Liver (tissue), 9 donors: ENCODE data around the gene CEP131. TPM values are rescaled to one million over a fixed set of nuclear protein-coding genes. Genes with fewer than 3 reads are reported as not detected.

ENCODE experiments used
- DNase-seq: peaks from one replicate; pipeline ENCODE4 v3.0.0-alpha.2; 2017; ENCODE audit warnings: low spot score
- H3K27ac ChIP-seq, 2 donors: one replicate each; pipeline ENCODE4 v1.7.0; 2013; ENCODE audit warnings: inconsistent platforms in 2 of 2, low read length in 2 of 2, control low read depth in 1 of 2, low read depth in 1 of 2, mild to moderate bottlenecking in 1 of 2
- H3K27me3 ChIP-seq, 4 donors: one replicate each; pipeline versions ENCODE4 v1.6.1 to v1.7.0; 2013; ENCODE audit warnings: low read length in 3 of 4, inconsistent platforms in 1 of 4, mild to moderate bottlenecking in 1 of 4, moderate library complexity in 1 of 4; ENCODE audit not compliant: control insufficient read depth in 4 of 4, insufficient read depth in 4 of 4
- H3K36me3 ChIP-seq, 4 donors: one replicate each; pipeline versions ENCODE4 v1.6.1 to v1.7.0; 2013; ENCODE audit warnings: low read length in 3 of 4, mild to moderate bottlenecking in 3 of 4, low read depth in 1 of 4, moderate library complexity in 1 of 4; ENCODE audit not compliant: control insufficient read depth in 4 of 4, insufficient read depth in 3 of 4
- H3K4me1 ChIP-seq, 4 donors: one replicate each; pipeline versions ENCODE4 v1.6.1 to v1.7.0; 2013; ENCODE audit warnings: low read length in 3 of 4, mild to moderate bottlenecking in 3 of 4, moderate library complexity in 1 of 4; ENCODE audit not compliant: control insufficient read depth in 4 of 4, insufficient read depth in 4 of 4
- H3K4me3 ChIP-seq, 3 donors: one replicate each; pipeline versions ENCODE4 v1.6.1 to v1.7.0; 2013; ENCODE audit warnings: low read length in 3 of 3, control low read depth in 1 of 3, low read depth in 1 of 3, mild to moderate bottlenecking in 1 of 3
- H3K9ac ChIP-seq, 2 donors: one replicate each; pipeline ENCODE4 v1.7.0; 2013; ENCODE audit warnings: low read length in 2 of 2, mild to moderate bottlenecking in 2 of 2, moderate library complexity in 2 of 2, control low read depth in 1 of 2, low read depth in 1 of 2
- H3K9me3 ChIP-seq, 4 donors: one replicate each; pipeline versions ENCODE4 v1.6.1 to v1.7.0; 2013; ENCODE audit warnings: low read length in 3 of 4; ENCODE audit not compliant: control insufficient read depth in 4 of 4
- ATF3 ChIP-seq: IDR thresholded peaks from 2 replicates; pipeline ENCODE4 v1.6.1; 2016; ENCODE audit warnings: antibody characterized with exemption
- CTCF ChIP-seq: fragments of 150-350 bp; IDR thresholded peaks from 2 replicates; pipeline ENCODE4 v1.5.1; 2017; ENCODE audit warnings: improper control_type of control experiment, low read depth, low read length; ENCODE audit not compliant: missing input control
- EGR1 ChIP-seq, 2 donors: IDR thresholded peaks; 2 replicates each; pipeline ENCODE4 v1.6.1; 2016 to 2018; ENCODE audit warnings: antibody characterized with exemption in 2 of 2, low read depth in 2 of 2
- FOXA1 ChIP-seq: IDR thresholded peaks from 2 replicates; pipeline ENCODE4 v1.6.1; 2016; ENCODE audit warnings: antibody characterized with exemption
- FOXA2 ChIP-seq: IDR thresholded peaks from 2 replicates; pipeline ENCODE4 v1.6.1; 2016; ENCODE audit warnings: antibody characterized with exemption
- GABPA ChIP-seq, 2 donors: IDR thresholded peaks in 1 of 2; conservative IDR thresholded peaks in 1 of 2; 2 replicates each; pipeline ENCODE4 v1.6.1; 2016; ENCODE audit warnings: antibody characterized with exemption in 2 of 2, mild to moderate bottlenecking in 1 of 2, moderate library complexity in 1 of 2
- HNF4A ChIP-seq, 2 donors: conservative IDR thresholded peaks; 2 replicates each; pipeline ENCODE4 v1.6.1; 2016; ENCODE audit warnings: antibody characterized with exemption in 2 of 2, mild to moderate bottlenecking in 2 of 2
- HNF4G ChIP-seq: IDR thresholded peaks from 2 replicates; pipeline ENCODE4 v1.6.1; 2016; ENCODE audit warnings: antibody characterized with exemption
- JUND ChIP-seq, 2 donors: IDR thresholded peaks; 2 replicates each; pipeline ENCODE4 v1.6.1; 2016; ENCODE audit warnings: antibody characterized with exemption in 2 of 2
- MAX ChIP-seq: IDR thresholded peaks from 2 replicates; pipeline ENCODE4 v1.6.1; 2016; ENCODE audit warnings: antibody characterized with exemption
- NR2F2 ChIP-seq: IDR thresholded peaks from 2 replicates; pipeline ENCODE4 v1.6.1; 2016; ENCODE audit warnings: antibody characterized with exemption
- RAD21 ChIP-seq, 2 donors: IDR thresholded peaks; 2 replicates each; pipeline ENCODE4 v1.6.1; 2016; ENCODE audit warnings: antibody characterized with exemption in 2 of 2, mild to moderate bottlenecking in 2 of 2
- REST ChIP-seq: IDR thresholded peaks from 2 replicates; pipeline ENCODE4 v1.6.1; 2016; ENCODE audit warnings: antibody characterized with exemption, mild to moderate bottlenecking
- RXRA ChIP-seq, 2 donors: IDR thresholded peaks; 2 replicates each; pipeline ENCODE4 v1.6.1; 2017 to 2018; ENCODE audit warnings: antibody characterized with exemption in 2 of 2, mild to moderate bottlenecking in 1 of 2
- SP1 ChIP-seq: IDR thresholded peaks from 2 replicates; pipeline ENCODE4 v1.6.1; 2018; ENCODE audit warnings: antibody characterized with exemption, mild to moderate bottlenecking
- TAF1 ChIP-seq: conservative IDR thresholded peaks from 2 replicates; pipeline ENCODE4 v1.6.1; 2016; ENCODE audit warnings: antibody characterized with exemption, mild to moderate bottlenecking
- YY1 ChIP-seq: IDR thresholded peaks from 2 replicates; pipeline ENCODE4 v1.6.1; 2016; ENCODE audit warnings: antibody characterized with exemption, mild to moderate bottlenecking
- ZBTB33 ChIP-seq: IDR thresholded peaks from 2 replicates; pipeline ENCODE4 v1.6.1; 2016; ENCODE audit warnings: antibody characterized with exemption
- WGBS: extraction: QIAGEN DNeasy Blood & Tissue Kit; methylation state at CpG from one replicate; pipeline ENCODE4 v1.1.7; 2013; 5-methylcytosine and 5-hydroxymethylcytosine counted together
- polyA plus RNA-seq, 2 donors: library from polyadenylated mRNA; stranded (reverse) in 1 of 2; unstranded in 1 of 2; fragments of 200-250 nt in 1 of 2; fragments of >200 nt in 1 of 2; fragmentation: Nextera tagmentation in 1 of 2; extraction: Ambion mirVana in 1 of 2; gene quantifications; one replicate each; pipeline versions ENCODE4 v1.2.1 to v1.2.3, GENCODE V29; 2013 to 2015
- total RNA-seq, 2 donors: library from RNA; depleted of rRNA; stranded (reverse); fragments of >200 nt; gene quantifications; one replicate each; pipeline ENCODE4 v1.2.3, GENCODE V29; 2014
- donor health status: healthy.
- donor health status: healthy.
- donor health status: healthy.
- donor health status: healthy.
- donor health status: healthy.

Gene CEP131
- total and polyA plus RNA-seq, 4 donors: 0.71 to 6.3 (median 2.2) TPM

- no peak overlapping the region for H3K4me3 ChIP-seq
- H3K9ac ChIP-seq: no peak overlapping the region
- H3K9me3 ChIP-seq: no peaks in the 10 kb centered on the region
- no peaks in the 10 kb centered on the region for H3K4me1 ChIP-seq
- no peak for DNase-seq
- H3K27ac ChIP-seq: no peak overlapping the region
- TF ChIP-seq TAF1 (no peak), HNF4G (no peak), HNF4A (conservative IDR thresholded peaks at IDR 0.05) (no peak), FOXA2 (no peak), JUND (IDR thresholded peaks at IDR 0.05) (no peak), NR2F2 (no peak), FOXA1 (no peak), EGR1 (IDR thresholded peaks at IDR 0.05; ENCODE audit: low read depth in 2 of 2) (no peak), RAD21 (IDR thresholded peaks at IDR 0.05) (no peak), REST (no peak), ATF3 (no peak), YY1 (no peak), SP1 (no peak), GABPA (IDR thresholded peaks at IDR 0.05 in 1 of 2, conservative IDR thresholded peaks at IDR 0.05 in 1 of 2) (no peak), CTCF (no peak), ZBTB33 (no peak), RXRA (IDR thresholded peaks at IDR 0.05) (no peak), MAX (no peak)
- 95% methylated on average over 17 of the region's 17 CpGs for WGBS
- H3K27me3 ChIP-seq: no peaks in the 10 kb centered on the region
- H3K36me3 ChIP-seq: peaks cover 13 to 71% (median 27%) of the 10 kb centered on the region in 4 donors
Measured at GRCh38 chr17:81260171-81260570, 37.4 kb upstream of the CEP131 start.
